HuH-7.5 (cell line): Measurements from ENCODE around the gene PRAC2.

ENCODE experiments used
- DNase-seq: peaks from one replicate; pipeline ENCODE4 v3.0.0; 2011; ENCODE audit warnings: low spot score

PRAC2 gene

DNA sequence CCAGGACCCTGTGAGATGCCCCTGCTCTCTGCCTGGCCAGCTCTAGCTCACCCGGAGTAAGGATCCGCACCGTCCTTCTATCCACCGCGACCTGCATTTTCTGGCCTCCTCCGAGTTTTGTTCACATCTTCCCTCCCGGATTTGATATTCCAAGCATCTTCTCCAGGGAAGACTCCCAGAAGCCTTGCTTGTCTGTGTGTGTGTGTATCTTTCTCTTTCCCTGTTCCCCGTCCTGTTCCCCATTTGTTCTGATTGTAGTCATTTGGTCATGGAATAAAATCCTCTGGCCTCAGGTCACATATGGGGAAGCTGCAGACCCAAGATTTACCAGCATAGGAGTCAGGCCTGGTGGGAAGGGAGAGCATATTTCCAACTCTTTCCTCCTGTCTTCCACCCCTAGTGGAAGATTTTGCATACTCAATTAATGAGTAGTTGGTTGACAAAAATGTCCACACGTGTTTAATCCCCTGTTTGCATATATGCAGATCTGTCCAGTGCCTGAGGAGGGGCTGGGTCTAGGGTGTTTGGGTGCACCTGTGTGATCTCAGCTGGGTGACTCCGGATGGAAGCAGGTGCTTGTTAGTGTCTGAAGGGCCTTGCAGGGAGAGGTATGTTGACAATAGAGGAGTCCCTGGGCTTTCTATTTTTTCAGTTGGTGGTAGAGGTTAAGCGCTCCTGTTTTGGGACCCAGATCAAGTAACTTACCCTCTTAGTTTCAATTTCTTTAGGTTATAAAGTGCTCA lies 2.5 kb upstream of the PRAC2 start:
- no peak for DNase-seq

DNA sequence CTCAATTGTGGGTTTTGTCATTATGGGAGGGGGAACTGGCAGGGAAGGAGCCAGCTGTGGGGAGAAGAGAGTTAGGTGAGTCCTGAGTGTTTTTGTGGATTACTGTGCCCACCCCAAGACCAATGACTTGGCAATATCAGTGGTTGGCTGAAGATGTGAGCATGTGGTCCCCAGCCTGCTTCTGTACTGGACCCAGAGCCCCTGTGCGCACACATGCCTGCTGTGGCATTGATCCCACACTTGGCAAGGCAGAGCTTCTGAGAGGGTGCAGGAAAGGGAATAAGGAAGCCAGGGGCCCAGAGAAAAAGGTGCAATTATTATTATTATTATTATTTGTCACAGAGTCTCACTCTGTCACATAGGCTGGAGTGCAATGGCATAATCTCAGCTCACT lies 2.0 kb upstream of the PRAC2 start:
- DNase-seq, result no peak

DNA sequence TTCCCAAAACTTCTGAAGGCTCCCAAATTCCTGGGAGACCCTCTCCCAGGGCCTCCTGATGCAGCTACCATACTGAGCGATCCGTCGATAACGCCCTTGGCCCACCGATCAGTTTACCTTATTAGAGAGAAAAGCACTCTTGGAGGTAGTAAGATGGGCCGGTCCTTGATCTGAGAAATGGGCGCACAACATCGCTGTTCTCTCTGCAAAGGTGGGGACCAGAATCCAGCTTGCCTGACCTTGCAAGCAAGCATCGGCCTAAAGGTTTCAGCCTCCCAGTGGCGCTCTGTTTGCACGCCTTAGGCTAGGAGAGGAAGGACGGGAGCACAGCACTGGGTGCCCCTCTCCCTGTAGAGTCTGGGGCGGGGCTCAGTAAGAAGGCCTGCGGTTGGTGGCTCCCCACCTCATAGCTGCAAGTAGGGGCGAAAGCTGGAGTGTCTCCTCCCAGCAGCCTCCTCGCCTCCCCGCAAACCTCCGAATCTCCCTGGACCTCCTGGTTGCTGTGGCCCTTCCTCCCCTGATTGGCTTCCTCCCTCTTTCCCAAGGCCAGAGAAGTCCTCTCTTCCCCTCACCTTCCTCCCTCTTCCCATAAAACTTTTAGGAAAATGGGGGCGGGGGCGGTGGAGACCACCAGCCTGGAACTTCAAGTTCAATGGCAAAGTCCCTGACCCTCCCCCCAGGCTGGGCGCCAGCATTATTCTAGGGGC lies 631 bp upstream of the PRAC2 start, which contains the start of gene PRAC1:
Gene PRAC1 (minus strand): TSS at position 318 of the 707 bp plus-strand sequence. CDS start 126 bp downstream, at position 192.
- DNase-seq, result no peak

DNA sequence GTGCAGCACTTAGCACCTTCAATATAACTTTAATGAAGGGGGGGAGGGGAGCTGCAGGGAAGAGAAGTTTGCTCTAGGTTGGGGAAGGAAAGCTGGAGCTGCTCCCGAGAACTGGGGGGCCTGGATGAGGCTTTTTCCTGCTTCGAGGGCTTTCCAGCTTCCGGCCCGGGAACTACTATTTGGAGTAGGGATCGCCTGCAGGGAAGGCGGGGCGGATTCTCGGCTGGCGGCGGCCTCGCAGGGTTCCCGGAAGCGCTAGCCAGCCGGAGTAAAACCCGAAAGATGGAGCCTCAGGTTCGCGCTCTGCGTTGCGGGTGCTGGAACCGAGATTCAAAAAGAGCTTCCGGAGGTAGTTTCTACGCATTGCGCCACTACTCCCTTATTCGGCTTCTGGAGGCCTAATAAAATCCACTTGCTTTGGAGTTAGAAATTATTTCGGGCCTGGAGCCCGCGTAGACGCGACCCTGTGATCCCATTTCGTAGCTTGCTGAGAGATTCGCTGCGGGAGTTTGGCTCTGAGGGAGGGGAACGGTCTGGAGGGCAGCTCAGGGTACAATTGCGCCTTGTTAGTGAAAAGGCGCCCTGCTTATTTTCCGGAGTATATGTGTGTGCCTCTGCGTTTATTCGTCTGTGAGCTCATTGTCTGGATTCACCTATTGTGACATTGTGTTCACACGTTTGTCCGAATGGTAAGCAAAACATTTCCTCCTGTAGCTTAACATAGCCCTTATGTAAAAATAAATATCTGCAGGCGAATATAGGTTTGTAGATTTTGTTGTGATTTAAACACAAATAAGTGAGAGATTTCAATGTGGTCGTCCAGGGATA lies 652 bp downstream of the PRAC2 start:
- DNase-seq, result no peak

DNA sequence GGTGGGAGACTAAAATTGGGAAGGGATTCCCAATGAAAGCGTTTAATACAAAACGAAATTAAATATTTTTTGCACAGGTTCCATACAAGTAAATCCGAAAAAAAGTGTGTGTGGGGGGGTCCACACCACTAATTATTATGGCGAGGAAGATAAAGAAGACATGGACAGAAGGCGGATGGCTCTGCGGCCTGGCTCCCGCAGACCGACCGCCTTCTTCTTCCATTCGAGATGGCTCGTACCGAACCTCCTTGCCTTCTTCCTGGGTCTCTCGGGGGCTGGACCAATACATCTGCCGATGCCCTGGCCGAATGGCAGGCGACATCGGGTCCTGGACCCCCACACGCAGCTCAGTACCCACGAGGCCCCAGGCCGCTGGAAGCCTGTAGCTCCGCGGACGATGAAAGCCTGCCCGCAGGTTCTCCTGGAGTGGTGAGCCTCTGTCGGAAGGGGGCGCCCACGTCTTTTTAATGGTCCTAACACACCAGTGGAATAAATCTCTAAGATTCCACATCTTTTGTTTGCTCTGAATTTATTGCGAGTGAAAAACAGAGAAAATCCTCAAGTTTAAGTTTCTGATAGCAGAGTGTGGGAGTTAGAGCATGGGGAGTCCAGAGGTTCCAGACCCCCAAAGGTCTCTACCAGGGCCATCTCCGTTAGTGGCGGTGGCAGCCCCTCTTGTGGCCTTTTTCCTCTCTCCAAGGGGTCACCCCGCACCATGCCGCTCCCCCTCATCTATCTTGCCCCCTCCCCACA lies 1.4 kb downstream of the PRAC2 start:
- peak; percentile 76 for DNase-seq

DNA sequence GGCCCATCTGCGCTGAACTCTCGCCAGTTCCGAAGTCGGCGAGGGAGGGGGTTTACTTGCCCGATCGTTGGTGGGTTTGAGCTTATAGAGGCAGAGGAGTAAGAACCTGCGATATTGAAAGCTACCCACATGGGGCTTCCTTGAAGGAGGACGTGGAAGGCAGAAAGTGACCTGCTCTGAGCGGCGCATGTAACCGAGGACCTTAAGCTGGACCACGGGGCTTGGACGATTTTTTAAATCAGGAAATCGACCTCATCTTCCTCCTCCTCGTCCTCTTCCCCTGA lies 2.0 kb downstream of the PRAC2 start:
- no peak for DNase-seq

DNA sequence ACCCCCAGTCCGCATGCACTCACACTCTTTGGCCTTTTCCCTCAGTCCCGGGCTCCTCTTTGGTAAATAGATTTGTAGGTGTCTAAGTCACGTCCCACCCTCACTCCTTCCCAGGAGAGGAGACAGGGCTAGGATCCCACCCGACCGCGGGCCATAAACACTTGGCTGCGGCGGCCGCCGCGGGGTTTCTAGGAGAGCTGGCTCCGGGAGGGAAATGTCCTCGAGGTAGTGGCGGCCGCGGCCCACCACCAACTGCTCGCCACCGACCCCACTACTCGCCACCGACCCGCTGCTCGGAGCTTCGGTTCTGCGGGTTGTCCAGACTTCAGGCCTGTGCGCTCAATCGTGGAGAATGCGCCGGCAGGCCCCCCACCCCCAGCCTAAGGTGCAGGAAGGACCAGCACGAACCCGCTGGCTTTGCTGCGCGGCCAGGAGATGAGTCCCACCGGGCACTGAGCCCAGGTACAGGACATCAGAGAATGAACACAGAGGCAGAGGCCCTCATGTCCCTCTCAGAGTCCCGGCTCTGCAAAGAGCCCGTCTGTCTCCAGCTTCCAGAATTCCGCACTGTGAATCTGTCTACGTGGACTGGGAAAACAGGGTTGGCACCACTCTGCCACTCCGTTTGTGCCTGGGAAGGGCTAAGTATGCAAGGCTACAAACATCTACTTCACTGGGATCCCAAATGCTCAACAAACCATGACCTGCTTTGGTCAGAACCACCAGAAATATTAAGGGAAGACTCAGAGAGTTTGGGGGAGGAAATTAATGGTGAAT lies 2.5 kb downstream of the PRAC2 start:
- DNase-seq, result no peak

DNA sequence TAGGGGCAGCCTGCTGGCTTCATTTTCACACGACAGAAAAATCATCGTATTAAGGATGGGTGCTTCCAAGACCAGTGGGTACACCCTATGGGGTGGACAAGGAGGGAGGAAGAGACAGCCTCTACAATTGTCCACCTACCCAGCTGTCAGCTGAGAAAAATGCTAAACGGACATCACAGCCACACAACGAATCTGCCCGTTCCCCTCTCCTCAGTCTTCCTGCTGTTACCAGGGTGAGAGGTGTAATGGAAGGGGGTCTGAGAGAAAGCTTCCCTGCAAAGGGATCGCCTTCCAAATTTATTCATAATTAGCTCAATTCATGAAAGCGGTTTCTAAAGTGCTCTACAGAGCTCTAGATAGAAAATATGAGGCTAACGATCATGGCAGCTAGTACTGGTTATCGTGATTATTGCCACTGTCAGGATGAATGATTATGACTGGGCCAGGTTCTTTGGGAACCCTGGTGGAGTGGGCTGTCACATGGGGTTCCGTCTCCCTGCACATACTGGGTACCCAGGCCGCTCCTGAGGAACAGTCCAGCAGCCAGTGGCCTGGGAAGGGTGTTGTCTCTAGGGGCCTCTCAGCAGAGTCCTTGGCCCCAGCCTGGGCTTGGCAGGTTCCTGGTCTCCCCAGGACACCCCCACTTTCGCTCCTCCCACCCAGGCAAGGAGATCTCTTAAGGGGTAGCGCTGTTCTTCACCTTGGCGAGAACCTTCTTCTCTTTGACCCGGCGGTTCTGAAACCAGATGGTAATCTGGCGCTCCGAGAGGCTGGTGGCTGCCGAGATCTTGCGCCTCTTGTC lies 3.3 kb downstream of the PRAC2 start:
- no peak for DNase-seq

DNA sequence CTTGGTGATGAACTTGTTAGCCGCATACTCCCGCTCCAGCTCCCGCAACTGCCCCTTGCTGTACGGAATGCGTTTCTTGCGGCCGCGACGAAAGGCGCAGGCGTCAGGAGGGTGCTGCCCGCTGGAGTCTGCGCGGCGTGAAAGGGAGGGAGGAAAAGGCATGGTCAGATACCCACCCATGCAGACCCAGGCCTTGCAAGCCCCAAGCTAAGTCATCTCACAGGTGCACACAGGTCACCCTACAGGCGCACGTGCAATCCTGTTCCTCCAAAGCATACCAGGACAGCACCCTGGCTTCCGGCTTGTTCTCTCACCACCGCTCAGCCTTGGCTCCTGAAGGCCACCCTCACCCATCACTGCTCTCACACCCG lies 3.9 kb downstream of the PRAC2 start:
- DNase-seq, result no peak

DNA sequence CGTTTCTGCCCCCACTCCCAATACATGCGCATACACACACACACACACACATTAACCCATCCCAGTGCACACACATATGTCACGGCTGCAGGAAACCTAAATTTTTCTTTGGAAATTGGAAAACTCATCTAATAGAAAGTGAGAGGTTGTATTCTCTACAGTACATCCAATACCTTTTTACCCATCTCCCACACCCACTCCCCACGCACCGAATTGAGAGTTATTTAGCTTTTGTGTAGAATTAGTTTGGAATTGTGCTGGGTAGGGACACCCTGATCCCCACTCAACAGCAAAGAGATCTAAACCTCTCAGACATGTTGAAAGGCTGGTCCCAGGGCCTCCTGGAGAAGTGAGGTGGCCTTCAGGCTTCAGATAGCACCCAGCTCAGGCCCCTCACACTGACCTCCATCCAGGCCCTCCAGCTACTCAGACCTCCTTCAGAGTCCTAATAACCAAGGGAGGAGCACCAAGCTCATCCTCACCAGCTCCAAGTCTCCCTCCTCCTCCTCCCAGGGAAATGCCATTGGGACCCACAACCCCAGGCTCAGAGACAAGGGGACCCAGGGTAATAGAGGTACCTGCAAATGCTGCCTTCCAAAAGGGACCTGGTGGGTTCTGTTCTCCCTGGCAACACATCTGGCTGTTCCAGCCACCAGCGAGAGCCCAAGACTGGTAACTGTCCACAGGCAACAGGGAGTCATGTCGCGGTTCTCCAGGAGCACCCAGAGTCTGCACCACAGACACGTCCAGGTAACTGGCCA lies 4.6 kb downstream of the PRAC2 start:
- no peak for DNase-seq

DNA sequence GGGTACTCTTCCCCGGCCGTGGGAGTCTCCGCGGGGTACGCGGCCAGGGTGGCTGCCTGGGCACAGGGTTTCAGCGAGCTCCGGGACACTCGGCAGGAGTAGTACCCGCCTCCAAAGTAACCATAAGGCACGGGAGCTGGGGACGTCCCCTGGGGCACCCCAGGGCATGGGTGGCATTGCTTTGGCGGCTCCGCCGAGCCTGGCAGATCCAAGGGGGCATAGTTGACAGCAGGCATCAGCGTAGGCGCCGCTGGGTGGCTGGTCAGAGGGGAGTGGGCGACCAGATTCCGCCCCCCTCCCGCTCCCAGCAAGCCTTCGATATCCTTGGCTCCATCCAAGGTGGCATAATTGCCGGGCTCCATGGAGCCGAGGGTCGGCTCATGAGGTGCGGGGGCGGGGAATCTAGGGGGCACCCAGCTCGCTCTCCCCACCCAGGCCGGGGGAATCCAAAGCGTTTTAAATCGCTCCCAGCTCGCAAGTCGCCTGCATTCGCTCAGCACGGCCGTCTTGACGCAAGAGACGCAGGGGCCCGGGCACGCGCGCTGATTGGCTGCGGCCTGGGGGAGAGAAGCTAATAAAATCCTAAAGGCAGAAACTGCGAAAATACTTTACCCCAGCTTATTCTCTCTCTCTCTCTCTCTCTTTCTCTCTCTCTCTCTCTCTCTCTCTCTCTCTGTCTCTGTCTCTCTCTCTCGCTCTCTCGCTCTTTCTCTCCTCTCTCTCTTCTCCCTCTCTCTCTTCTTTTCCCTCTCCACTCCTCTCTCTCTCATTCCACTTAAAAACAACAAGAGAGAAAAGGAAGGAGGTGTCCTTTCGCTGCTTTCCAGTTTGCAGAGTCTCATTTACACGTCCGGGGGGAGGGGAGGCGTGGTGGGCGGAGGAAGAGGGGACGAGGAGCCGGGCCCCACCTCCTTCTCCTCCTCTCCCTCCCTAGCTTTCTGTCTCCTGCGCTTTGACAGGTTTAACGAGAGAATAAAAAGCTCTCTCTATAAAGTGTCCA lies 5.5 kb downstream of the PRAC2 start, which contains the start of gene HOXB13:
Gene HOXB13 (minus strand): TSS at position 519 of the 1,000 bp plus-strand sequence. CDS start 157 bp downstream, at position 362.
- DNase-seq, result no peak

DNA sequence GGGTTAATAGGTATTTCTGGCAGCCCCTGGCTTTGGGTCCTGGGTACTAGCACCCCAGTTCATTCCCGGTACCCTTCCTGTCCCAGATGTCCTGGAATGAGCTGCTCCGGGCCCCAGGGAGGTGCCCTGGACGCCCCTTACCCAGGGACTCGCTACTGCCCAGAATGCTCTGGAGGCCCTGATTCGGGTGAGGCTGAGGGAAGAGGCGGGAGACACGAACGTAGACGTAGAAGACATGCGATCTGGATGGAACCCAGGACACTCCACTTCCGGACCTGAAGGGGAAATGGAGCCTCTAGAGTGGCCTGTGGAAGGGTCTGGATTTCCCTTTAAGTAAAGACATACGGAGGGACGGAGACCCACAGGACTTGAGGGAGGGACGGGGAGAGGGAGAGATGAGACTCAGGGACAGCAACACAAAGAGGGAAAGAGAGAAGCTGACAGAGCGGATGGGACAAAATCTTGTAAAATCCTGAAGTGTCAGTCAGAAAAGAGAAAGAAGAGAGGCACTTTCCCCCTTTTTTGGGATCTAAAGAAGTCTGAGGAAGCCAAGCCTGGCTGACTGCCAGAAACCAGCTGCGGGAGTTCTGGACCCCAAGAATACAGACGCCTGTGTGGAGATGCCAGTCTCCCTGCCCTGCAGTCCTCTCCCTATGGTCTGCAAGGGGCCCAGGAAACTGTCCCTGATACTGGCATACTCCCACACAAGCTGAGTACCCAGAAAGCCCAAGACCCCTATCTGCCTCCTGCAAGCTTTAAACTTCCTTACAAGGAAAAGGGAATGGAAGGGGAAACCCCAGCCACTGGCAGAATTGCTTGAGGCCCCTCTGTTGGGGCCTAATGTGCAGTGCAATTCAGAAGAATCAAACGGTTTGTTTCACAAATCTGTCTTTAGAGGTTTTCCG lies 6.6 kb downstream of the PRAC2 start:
- no peak for DNase-seq

DNA sequence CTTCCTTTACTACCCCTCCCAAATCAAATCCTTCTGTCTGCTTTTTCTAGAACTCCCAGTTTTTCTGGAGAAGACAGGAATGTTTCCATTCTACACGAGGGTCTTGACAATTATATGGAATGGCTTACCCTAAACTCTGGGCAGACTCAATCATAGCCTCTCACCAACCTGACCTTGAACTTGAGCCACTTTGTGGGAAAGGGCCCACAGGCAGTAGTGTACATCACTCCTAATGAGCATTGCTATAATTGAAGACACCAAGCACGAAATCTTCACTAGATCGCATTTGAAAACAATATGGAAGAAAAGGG lies 7.2 kb downstream of the PRAC2 start:
- DNase-seq, result no peak

DNA sequence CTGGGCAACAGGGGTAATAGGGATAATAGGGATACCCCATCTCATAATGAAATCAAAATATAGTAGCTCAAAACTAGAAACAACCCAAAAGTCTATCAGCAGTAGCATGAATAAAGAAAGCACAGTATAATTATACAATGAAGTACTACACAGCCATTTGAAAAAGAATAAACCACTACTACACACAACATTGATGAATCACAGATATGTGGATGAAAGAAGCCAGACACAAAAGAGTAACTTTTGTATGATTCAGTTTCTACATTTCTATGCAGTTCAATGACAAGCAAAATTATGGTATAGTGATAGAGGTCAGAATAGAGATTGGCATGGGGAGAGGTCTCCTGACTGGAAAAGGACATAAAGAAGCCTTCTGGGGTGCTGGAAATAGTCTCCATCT lies 8.4 kb downstream of the PRAC2 start:
- no peak for DNase-seq

DNA sequence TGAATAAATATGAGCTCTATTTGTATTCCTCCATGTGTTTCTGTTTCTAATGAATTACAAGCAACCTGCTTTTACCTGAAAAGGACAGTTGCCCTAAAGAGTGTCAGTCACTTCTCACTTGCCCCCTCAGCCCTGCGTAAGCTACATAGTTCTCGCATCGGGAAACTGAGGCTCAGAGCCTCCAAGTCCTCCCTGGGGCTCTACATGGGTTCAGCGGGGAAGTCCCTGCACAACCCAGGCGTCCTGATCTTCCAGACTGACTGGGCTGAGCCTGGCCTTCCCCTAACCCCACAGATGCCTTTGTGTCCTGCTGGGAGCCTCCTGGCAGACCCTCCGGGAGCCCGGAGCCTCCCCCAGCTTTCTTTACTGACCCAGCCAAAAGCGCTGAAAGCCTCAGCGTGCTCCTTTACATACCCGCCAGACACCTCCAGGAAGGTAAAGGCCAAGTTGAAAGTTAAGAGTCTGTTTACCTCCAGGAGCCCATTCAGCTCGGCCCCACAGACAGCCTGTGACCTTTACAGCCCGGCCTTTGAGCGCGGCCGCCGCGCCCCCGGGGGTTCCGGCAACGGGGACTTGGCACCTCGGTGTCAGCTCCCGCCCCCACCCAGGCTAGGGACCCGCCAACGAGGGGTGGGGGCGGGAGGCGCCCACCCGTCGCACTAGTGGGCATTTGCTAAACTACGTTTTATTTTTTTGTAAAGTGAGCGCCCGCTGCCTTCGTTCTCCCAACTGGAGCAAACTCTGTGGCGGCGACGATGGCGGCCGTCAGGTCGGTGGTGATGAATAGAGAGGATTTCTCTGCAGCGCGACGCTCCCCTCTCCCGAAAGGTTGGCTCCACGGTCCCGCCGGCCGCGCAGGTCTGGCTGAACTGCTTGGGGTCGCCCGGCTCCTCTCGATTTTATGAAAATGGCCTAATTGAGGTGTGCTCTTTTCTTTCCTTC lies 10.0 kb downstream of the PRAC2 start:
- DNase-seq, result no peak

DNA sequence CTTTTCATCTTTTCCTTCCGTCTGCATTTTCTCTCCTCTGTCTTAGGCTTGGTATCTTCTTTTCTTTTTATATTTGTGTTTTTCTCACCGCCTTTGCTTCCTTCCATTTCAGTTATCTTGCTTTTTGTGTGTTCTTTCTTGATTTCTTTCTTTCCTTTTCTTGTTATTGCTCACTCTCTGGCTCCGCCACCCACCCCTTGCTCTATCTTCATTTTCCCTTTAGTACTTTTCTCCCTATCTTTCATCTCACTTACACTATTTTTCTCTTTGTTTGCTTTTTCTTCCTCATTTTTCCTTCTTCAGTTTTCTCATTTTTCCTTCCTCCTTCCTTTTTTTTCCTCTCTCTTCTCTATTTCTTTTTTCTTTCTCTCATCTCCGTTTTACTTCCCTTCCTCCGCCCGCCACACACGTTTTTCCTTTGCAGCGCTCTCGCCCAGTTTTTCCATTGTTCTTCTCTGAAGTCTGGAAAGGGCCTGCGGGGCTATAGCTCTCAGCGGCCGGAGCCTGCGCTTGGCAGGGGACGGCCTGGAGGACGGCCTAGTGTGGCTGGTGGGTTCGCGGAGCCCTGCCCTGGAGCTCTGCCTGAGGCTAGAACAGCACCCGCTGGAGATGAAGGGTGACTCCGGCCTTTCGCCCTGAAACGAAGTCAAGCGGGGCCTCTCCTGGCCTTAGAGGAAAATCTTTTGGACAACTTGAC lies 10.8 kb downstream of the PRAC2 start:
- DNase-seq, result no peak
